ENCODE results near the gene KCNAB2.

Gene KCNAB2

GRCh38 chr1:6007318-6008083, 38.2 kb upstream of the KCNAB2 start:
- TF ChIP-seq CTCF (IDR thresholded peaks at IDR 0.05) (no peak), ZFX (IDR thresholded peaks at IDR 0.05; ENCODE audit: borderline replicate concordance) (no peak)
- H3K27ac ChIP-seq: no peak overlapping the region

GRCh38 chr1:6008084-6008415, 37.6 kb upstream of the KCNAB2 start:
- TF ChIP-seq CTCF (IDR thresholded peaks at IDR 0.05) (no peak), ZFX (IDR thresholded peaks at IDR 0.05; ENCODE audit: borderline replicate concordance) (no peak)
- no peak overlapping the region for H3K27ac ChIP-seq

GRCh38 chr1:6008696-6009095, 37.0 kb upstream of the KCNAB2 start:
- H3K27ac ChIP-seq: no peak overlapping the region
- no peak for TF ChIP-seq ZFX (IDR thresholded peaks at IDR 0.05; ENCODE audit: borderline replicate concordance)

GRCh38 chr1:6009120-6010040, 36.3 kb upstream of the KCNAB2 start:
- TF ChIP-seq ZFX (IDR thresholded peaks at IDR 0.05; ENCODE audit: borderline replicate concordance): no peak
- TF ChIP-seq CTCF (IDR thresholded peaks at IDR 0.05): no peak
- H3K27ac ChIP-seq: no peak overlapping the region

- no peak overlapping the region for H3K27ac ChIP-seq
- no peak for TF ChIP-seq ZFX (IDR thresholded peaks at IDR 0.05; ENCODE audit: borderline replicate concordance)
- no peak for TF ChIP-seq CTCF (IDR thresholded peaks at IDR 0.05)
These were observed 35.1 kb upstream of the KCNAB2 start for GRCh38 chr1:6010554-6010953.

GRCh38 chr1:6011161-6011945, 34.3 kb upstream of the KCNAB2 start:
- TF ChIP-seq ZFX (IDR thresholded peaks at IDR 0.05; ENCODE audit: borderline replicate concordance): no peak
- no peak for TF ChIP-seq CTCF (IDR thresholded peaks at IDR 0.05)
- H3K27ac ChIP-seq: no peak overlapping the region

GRCh38 chr1:6011946-6012258, 33.8 kb upstream of the KCNAB2 start:
- TF ChIP-seq ZFX (IDR thresholded peaks at IDR 0.05; ENCODE audit: borderline replicate concordance) (no peak), CTCF (IDR thresholded peaks at IDR 0.05) (no peak)
- no peak overlapping the region for H3K27ac ChIP-seq
